ENCODE results near the gene MACIR.

DNA sequence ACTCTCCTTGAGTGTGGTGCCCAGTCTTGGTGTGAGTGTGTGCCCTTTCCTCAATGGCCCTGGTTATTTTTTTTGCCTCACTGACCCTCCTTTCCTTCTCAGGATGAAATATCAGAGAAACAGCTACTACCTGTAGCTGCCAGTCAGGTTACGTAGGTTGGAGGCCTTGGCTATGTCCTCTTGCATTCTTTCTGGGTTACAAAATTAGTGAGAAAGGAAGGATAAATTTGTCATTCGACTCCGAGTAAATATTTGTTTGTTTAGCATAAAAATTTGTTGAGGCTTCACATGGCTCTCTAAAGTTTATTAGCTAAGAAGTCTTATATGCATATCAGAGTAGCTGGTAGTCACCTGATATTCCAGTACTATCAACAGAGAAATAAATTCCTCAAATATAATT lies 15.4 kb downstream of the MACIR start:
- TF ChIP-seq FOXJ3 (CRISPR knock-in tag; IDR thresholded peaks at IDR 0.05; ENCODE audit: borderline replicate concordance): no peak
- TF ChIP-seq, protein P1, sequence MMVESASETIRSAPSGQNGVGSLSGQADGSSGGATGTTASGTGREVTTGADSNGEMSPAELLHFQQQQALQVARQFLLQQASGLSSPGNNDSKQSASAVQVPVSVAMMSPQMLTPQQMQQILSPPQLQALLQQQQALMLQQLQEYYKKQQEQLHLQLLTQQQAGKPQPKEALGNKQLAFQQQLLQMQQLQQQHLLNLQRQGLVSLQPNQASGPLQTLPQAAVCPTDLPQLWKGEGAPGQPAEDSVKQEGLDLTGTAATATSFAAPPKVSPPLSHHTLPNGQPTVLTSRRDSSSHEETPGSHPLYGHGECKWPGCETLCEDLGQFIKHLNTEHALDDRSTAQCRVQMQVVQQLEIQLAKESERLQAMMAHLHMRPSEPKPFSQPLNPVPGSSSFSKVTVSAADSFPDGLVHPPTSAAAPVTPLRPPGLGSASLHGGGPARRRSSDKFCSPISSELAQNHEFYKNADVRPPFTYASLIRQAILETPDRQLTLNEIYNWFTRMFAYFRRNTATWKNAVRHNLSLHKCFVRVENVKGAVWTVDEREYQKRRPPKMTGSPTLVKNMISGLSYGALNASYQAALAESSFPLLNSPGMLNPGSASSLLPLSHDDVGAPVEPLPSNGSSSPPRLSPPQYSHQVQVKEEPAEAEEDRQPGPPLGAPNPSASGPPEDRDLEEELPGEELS (CRISPR knock-in tag; IDR thresholded peaks at IDR 0.05): no peak
- TF ChIP-seq, protein P2, sequence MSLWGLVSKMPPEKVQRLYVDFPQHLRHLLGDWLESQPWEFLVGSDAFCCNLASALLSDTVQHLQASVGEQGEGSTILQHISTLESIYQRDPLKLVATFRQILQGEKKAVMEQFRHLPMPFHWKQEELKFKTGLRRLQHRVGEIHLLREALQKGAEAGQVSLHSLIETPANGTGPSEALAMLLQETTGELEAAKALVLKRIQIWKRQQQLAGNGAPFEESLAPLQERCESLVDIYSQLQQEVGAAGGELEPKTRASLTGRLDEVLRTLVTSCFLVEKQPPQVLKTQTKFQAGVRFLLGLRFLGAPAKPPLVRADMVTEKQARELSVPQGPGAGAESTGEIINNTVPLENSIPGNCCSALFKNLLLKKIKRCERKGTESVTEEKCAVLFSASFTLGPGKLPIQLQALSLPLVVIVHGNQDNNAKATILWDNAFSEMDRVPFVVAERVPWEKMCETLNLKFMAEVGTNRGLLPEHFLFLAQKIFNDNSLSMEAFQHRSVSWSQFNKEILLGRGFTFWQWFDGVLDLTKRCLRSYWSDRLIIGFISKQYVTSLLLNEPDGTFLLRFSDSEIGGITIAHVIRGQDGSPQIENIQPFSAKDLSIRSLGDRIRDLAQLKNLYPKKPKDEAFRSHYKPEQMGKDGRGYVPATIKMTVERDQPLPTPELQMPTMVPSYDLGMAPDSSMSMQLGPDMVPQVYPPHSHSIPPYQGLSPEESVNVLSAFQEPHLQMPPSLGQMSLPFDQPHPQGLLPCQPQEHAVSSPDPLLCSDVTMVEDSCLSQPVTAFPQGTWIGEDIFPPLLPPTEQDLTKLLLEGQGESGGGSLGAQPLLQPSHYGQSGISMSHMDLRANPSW (CRISPR knock-in tag; conservative IDR thresholded peaks at IDR 0.05; ENCODE audit: low read depth): no peak
- TF ChIP-seq, protein P3, sequence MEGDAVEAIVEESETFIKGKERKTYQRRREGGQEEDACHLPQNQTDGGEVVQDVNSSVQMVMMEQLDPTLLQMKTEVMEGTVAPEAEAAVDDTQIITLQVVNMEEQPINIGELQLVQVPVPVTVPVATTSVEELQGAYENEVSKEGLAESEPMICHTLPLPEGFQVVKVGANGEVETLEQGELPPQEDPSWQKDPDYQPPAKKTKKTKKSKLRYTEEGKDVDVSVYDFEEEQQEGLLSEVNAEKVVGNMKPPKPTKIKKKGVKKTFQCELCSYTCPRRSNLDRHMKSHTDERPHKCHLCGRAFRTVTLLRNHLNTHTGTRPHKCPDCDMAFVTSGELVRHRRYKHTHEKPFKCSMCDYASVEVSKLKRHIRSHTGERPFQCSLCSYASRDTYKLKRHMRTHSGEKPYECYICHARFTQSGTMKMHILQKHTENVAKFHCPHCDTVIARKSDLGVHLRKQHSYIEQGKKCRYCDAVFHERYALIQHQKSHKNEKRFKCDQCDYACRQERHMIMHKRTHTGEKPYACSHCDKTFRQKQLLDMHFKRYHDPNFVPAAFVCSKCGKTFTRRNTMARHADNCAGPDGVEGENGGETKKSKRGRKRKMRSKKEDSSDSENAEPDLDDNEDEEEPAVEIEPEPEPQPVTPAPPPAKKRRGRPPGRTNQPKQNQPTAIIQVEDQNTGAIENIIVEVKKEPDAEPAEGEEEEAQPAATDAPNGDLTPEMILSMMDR (IDR thresholded peaks at IDR 0.05): no peak
- TF ChIP-seq, protein P4, sequence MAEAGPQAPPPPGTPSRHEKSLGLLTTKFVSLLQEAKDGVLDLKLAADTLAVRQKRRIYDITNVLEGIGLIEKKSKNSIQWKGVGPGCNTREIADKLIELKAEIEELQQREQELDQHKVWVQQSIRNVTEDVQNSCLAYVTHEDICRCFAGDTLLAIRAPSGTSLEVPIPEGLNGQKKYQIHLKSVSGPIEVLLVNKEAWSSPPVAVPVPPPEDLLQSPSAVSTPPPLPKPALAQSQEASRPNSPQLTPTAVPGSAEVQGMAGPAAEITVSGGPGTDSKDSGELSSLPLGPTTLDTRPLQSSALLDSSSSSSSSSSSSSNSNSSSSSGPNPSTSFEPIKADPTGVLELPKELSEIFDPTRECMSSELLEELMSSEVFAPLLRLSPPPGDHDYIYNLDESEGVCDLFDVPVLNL (CRISPR knock-in tag; IDR thresholded peaks at IDR 0.05; ENCODE audit: borderline replicate concordance, low read depth): no peak
- TF ChIP-seq, protein P5, sequence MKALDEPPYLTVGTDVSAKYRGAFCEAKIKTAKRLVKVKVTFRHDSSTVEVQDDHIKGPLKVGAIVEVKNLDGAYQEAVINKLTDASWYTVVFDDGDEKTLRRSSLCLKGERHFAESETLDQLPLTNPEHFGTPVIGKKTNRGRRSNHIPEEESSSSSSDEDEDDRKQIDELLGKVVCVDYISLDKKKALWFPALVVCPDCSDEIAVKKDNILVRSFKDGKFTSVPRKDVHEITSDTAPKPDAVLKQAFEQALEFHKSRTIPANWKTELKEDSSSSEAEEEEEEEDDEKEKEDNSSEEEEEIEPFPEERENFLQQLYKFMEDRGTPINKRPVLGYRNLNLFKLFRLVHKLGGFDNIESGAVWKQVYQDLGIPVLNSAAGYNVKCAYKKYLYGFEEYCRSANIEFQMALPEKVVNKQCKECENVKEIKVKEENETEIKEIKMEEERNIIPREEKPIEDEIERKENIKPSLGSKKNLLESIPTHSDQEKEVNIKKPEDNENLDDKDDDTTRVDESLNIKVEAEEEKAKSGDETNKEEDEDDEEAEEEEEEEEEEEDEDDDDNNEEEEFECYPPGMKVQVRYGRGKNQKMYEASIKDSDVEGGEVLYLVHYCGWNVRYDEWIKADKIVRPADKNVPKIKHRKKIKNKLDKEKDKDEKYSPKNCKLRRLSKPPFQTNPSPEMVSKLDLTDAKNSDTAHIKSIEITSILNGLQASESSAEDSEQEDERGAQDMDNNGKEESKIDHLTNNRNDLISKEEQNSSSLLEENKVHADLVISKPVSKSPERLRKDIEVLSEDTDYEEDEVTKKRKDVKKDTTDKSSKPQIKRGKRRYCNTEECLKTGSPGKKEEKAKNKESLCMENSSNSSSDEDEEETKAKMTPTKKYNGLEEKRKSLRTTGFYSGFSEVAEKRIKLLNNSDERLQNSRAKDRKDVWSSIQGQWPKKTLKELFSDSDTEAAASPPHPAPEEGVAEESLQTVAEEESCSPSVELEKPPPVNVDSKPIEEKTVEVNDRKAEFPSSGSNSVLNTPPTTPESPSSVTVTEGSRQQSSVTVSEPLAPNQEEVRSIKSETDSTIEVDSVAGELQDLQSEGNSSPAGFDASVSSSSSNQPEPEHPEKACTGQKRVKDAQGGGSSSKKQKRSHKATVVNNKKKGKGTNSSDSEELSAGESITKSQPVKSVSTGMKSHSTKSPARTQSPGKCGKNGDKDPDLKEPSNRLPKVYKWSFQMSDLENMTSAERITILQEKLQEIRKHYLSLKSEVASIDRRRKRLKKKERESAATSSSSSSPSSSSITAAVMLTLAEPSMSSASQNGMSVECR (CRISPR knock-in tag; IDR thresholded peaks at IDR 0.05; ENCODE audit: borderline replicate concordance): no peak
- TF ChIP-seq ZNF232 (CRISPR knock-in tag; IDR thresholded peaks at IDR 0.05): no peak
- no peak for TF ChIP-seq NFE2L1 (CRISPR knock-in tag; IDR thresholded peaks at IDR 0.05)
- TF ChIP-seq, protein P6, sequence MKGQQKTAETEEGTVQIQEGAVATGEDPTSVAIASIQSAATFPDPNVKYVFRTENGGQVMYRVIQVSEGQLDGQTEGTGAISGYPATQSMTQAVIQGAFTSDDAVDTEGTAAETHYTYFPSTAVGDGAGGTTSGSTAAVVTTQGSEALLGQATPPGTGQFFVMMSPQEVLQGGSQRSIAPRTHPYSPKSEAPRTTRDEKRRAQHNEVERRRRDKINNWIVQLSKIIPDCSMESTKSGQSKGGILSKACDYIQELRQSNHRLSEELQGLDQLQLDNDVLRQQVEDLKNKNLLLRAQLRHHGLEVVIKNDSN (CRISPR knock-in tag; IDR thresholded peaks at IDR 0.05): no peak
- no peak for TF ChIP-seq CREB1 (CRISPR knock-in tag; IDR thresholded peaks at IDR 0.05)
- TF ChIP-seq, protein P7, sequence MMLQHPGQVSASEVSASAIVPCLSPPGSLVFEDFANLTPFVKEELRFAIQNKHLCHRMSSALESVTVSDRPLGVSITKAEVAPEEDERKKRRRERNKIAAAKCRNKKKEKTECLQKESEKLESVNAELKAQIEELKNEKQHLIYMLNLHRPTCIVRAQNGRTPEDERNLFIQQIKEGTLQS (CRISPR knock-in tag; conservative IDR thresholded peaks at IDR 0.05): no peak
- TF ChIP-seq TEAD4 (CRISPR knock-in tag; IDR thresholded peaks at IDR 0.05): no peak
- TF ChIP-seq, protein P8, sequence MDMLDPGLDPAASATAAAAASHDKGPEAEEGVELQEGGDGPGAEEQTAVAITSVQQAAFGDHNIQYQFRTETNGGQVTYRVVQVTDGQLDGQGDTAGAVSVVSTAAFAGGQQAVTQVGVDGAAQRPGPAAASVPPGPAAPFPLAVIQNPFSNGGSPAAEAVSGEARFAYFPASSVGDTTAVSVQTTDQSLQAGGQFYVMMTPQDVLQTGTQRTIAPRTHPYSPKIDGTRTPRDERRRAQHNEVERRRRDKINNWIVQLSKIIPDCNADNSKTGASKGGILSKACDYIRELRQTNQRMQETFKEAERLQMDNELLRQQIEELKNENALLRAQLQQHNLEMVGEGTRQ (CRISPR knock-in tag; IDR thresholded peaks at IDR 0.05): no peak
